ENCODE data around the gene DUS2. TPM values are rescaled to one million over a fixed set of nuclear protein-coding genes. Genes with fewer than 3 reads are reported as not detected.
"Not testable (repeated sequence)": the region's sequence is repeated elsewhere in the genome, so short reads cannot be mapped to it uniquely, and the experiment has no call there.

DUS2 gene
- total RNA-seq, 2 experiments from 2014 or later: 19.9 to 32.4 TPM

DNA sequence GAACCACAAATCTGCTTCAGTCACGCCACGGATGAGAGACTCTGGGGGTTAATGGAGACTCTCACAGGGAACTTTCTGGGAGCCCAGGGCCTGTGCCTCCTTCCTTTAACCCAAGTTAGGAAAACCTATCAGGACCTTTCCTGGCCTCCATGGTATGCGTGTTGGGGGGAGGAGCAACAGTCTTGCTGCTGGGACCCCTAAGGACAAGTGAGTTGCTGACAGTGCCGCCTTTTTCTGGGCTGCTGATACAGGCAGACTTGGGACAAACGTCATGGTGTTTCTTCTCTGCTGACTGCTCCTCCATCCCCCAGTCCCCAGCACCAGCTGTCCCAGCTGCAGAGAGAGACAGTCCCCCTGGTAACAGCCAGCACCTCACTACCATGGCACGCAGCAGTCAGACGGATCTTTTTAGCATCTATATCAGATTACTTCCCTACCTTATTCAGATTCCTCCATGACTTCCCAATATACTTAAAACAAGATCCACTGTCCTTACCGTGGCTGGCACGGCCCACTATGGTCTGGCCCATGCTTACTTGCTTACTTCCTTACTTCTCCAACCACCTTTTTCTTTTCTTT, 13.8 kb upstream of the DUS2 start:
- Histone ChIP-seq H3K27ac (ENCODE audit: low read depth, low read length, poor library complexity, severe bottlenecking) (no peak overlapping the region), H3K9me3 (ENCODE audit: low read length) (no peaks in the 10 kb centered on the region), H2AFZ (ENCODE audit: low read length) (no peak overlapping the region), H3K9me2 (ENCODE audit: insufficient read depth, low read length) (no peaks in the 10 kb centered on the region), H3K4me3 (ENCODE audit: low read depth, low read length, poor library complexity, severe bottlenecking) (no peak overlapping the region), H4K20me1 (ENCODE audit: insufficient read depth, low read length) (no peaks in the 10 kb centered on the region), H3K4me1 (ENCODE audit: insufficient read depth, low read length, poor library complexity, severe bottlenecking) (peaks cover 19% of the 10 kb centered on the region), H3K4me2 (ENCODE audit: low read length) (no peak overlapping the region), H3K79me2 (ENCODE audit: insufficient read depth, low read depth, low read length) (no peaks in the 10 kb centered on the region), H3K36me3 (ENCODE audit: insufficient read depth, low read length) (no peaks in the 10 kb centered on the region)
- BruUV-seq (replicated peaks): no TSS peak
- CTCF ChIA-PET (ENCODE audit: unreplicated experiment): no interaction called here
- intact Hi-C loops (cut with micrococcal nuclease; ENCODE audit: unreplicated experiment): no loop called here
- no peak for DNase-seq (ENCODE audit: low spot score)
- TF ChIP-seq, protein P1, sequence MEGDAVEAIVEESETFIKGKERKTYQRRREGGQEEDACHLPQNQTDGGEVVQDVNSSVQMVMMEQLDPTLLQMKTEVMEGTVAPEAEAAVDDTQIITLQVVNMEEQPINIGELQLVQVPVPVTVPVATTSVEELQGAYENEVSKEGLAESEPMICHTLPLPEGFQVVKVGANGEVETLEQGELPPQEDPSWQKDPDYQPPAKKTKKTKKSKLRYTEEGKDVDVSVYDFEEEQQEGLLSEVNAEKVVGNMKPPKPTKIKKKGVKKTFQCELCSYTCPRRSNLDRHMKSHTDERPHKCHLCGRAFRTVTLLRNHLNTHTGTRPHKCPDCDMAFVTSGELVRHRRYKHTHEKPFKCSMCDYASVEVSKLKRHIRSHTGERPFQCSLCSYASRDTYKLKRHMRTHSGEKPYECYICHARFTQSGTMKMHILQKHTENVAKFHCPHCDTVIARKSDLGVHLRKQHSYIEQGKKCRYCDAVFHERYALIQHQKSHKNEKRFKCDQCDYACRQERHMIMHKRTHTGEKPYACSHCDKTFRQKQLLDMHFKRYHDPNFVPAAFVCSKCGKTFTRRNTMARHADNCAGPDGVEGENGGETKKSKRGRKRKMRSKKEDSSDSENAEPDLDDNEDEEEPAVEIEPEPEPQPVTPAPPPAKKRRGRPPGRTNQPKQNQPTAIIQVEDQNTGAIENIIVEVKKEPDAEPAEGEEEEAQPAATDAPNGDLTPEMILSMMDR (conservative IDR thresholded peaks at IDR 0.05; ENCODE audit: low read length): no peak
- no peak for TF ChIP-seq EZH2phosphoT487 (IDR thresholded peaks at IDR 0.05; ENCODE audit: borderline replicate concordance, low read depth, low read length)
- POLR2A ChIA-PET: no interaction called here

DNA sequence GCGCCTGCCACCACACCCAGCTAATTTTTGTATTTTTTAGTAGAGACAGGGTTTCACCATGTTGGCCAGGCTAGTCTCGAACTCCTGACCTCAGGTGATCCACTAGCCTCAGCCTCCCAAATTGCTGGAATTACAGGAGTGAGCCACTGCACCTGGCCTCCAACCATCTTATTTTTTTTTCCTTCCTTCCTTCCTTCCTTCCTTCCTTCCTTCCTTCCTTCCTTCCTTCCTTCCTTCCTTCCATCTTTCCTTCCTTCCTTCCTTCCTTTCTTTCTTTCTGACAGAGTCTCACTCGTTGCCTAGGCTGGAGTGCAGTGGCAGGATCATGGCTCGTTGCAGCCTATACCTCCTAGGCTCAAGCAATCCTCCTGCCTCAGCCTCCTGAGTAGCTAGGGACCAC, 13.2 kb upstream of the DUS2 start:
- H3K9me2 ChIP-seq (ENCODE audit: insufficient read depth, low read length); H2AFZ ChIP-seq (ENCODE audit: low read length); BruUV-seq (replicated peaks); H3K27ac ChIP-seq (ENCODE audit: low read depth, low read length, poor library complexity, severe bottlenecking); CTCF ChIA-PET (ENCODE audit: unreplicated experiment); DNase-seq (ENCODE audit: low spot score); H3K4me2 ChIP-seq (ENCODE audit: low read length); POLR2A ChIA-PET; H3K9me3 ChIP-seq (ENCODE audit: low read length); H4K20me1 ChIP-seq (ENCODE audit: insufficient read depth, low read length); intact Hi-C loops (cut with micrococcal nuclease; ENCODE audit: unreplicated experiment); H3K4me3 ChIP-seq (ENCODE audit: low read depth, low read length, poor library complexity, severe bottlenecking); H3K79me2 ChIP-seq (ENCODE audit: insufficient read depth, low read depth, low read length); H3K36me3 ChIP-seq (ENCODE audit: insufficient read depth, low read length): not testable (repeated sequence)
- peaks cover 24% of the 10 kb centered on the region for H3K4me1 ChIP-seq (ENCODE audit: insufficient read depth, low read length, poor library complexity, severe bottlenecking)

DNA sequence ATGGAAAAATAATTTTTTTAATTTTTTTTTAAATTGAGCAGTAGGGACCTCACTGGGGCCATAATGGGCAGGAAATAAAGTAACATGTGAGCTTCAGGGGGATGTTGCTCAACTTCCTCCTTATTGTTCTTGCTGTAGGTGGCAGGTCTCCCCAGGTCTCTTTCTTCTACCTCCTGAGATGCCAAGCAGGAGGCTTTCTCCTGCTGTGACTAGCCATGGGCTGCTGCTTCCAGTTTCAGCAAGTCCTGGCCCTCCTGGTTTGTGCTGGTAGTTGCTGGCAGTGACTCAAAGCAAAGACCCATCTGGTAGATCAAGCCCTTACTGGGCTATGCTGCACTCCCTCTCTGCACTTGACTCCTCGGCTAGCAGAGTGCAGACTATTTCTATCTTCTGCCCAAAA, 9.6 kb upstream of the DUS2 start:
- H3K4me3 ChIP-seq (ENCODE audit: low read depth, low read length, poor library complexity, severe bottlenecking): no peak overlapping the region
- H2AFZ ChIP-seq (ENCODE audit: low read length): peak overlapping the region; percentile 84
- CTCF ChIA-PET (ENCODE audit: unreplicated experiment): interaction anchor here (0.8 kb wide), 1 partner anchor 10 kb away, joined by 3 read pairs; no protein-coding TSS in a partner anchor
- BruUV-seq (replicated peaks): no TSS peak
- H3K36me3 ChIP-seq (ENCODE audit: insufficient read depth, low read length): no peaks in the 10 kb centered on the region
- TF ChIP-seq, protein P1 (conservative IDR thresholded peaks at IDR 0.05; ENCODE audit: low read length): no peak
- TF ChIP-seq EZH2phosphoT487 (IDR thresholded peaks at IDR 0.05; ENCODE audit: borderline replicate concordance, low read depth, low read length): no peak
- POLR2A ChIA-PET: interaction anchor here (0.5 to 0.8 kb wide), 2 partner anchors 13 to 30 kb away, joined by 3 read pairs; no protein-coding TSS in a partner anchor
- peak overlapping the region; percentile 16; the same call in 1 of the 2 replicates for H3K4me2 ChIP-seq (ENCODE audit: low read length)
- no peaks in the 10 kb centered on the region for H3K9me3 ChIP-seq (ENCODE audit: low read length)
- intact Hi-C loops (cut with micrococcal nuclease; ENCODE audit: unreplicated experiment): no loop called here
- no peaks in the 10 kb centered on the region for H3K9me2 ChIP-seq (ENCODE audit: insufficient read depth, low read length)
- no peaks in the 10 kb centered on the region for H3K79me2 ChIP-seq (ENCODE audit: insufficient read depth, low read depth, low read length)
- no peak overlapping the region for H3K27ac ChIP-seq (ENCODE audit: low read depth, low read length, poor library complexity, severe bottlenecking)
- peak; percentile 58 for DNase-seq (ENCODE audit: low spot score)
- H3K4me1 ChIP-seq (ENCODE audit: insufficient read depth, low read length, poor library complexity, severe bottlenecking): peaks cover 16% of the 10 kb centered on the region
- no peaks in the 10 kb centered on the region for H4K20me1 ChIP-seq (ENCODE audit: insufficient read depth, low read length)

Data from OCI-LY7 (cell line).